ENCODE data around the gene AKR1C8.

GRCh38 chr10:5198386-5198785 lies 13.4 kb upstream of the AKR1C8 start:
- TF ChIP-seq CTCF (IDR thresholded peaks at IDR 0.05) (no peak), POLR2A (IDR thresholded peaks at IDR 0.05) (no peak)

Data from Peyer's patch (tissue), 4 donors.